Neural crest cell (in vitro differentiated cells): ENCODE data around the gene TTC7B. TPM values are rescaled to one million over a fixed set of nuclear protein-coding genes. Genes with fewer than 3 reads are reported as not detected.

Source experiments
- DNase-seq: peaks from one replicate; pipeline ENCODE4 v3.0.0; 2021; ENCODE audit warnings: low read depth, mixed read lengths, low spot score
- H3K27ac Mint-ChIP-seq: one replicate; pipeline ENCODE4 v1.8.0; 2021; ENCODE audit warnings: mild to moderate bottlenecking, mixed read lengths; ENCODE audit not compliant: unreplicated experiment
- H3K27me3 Mint-ChIP-seq: 2 replicates; pipeline ENCODE4 v1.8.0; 2021; ENCODE audit warnings: low read depth, mild to moderate bottlenecking, mixed read lengths
- H3K36me3 Mint-ChIP-seq: 2 replicates; pipeline ENCODE4 v1.8.0; 2021; ENCODE audit warnings: low read depth, mild to moderate bottlenecking, mixed read lengths
- H3K4me1 Mint-ChIP-seq: 2 replicates; pipeline ENCODE4 v1.8.0; 2021; ENCODE audit warnings: mixed read lengths
- H3K4me3 Mint-ChIP-seq: one replicate; pipeline ENCODE4 v1.8.0; 2021; ENCODE audit warnings: mild to moderate bottlenecking, mixed read lengths
- H3K9me3 Mint-ChIP-seq: 2 replicates; pipeline ENCODE4 v1.8.0; 2021; ENCODE audit warnings: mixed read lengths
- CTCF ChIP-seq: fragments of 200-600 bp; sonication (generic); conservative IDR thresholded peaks from 2 replicates; pipeline ENCODE4 v1.5.0; 2021; ENCODE audit warnings: antibody characterized with exemption, mild to moderate bottlenecking
- total RNA-seq: library from RNA; stranded (reverse); gene quantifications from 2 replicates; pipeline ENCODE4 v1.2.1, GENCODE V29; 2021

Gene TTC7B
- total RNA-seq, 1 donor from 2014 or later = 56.4 TPM

GRCh38 chr14:90507428-90507827 is 308.8 kb downstream of the TTC7B start:
- H3K9me3 Mint-ChIP-seq = no peaks in the 10 kb centered on the region
- H3K36me3 Mint-ChIP-seq = no peaks in the 10 kb centered on the region
- H3K27me3 Mint-ChIP-seq = peaks cover 73% of the 10 kb centered on the region
- no peak overlapping the region for H3K27ac Mint-ChIP-seq
- H3K4me1 Mint-ChIP-seq = peaks cover 4% of the 10 kb centered on the region
- no peak for TF ChIP-seq CTCF
- no peak overlapping the region for H3K4me3 Mint-ChIP-seq
- DNase-seq = no peak

GRCh38 chr14:90506748-90507147 is 309.5 kb downstream of the TTC7B start:
- Mint-ChIP-seq H3K4me1 (peaks cover 3% of the 10 kb centered on the region), H3K9me3 (no peaks in the 10 kb centered on the region), H3K27ac (no peak overlapping the region), H3K36me3 (no peaks in the 10 kb centered on the region), H3K4me3 (no peak overlapping the region), H3K27me3 (peaks cover 78% of the 10 kb centered on the region)
- TF ChIP-seq CTCF = no peak
- DNase-seq = no peak

GRCh38 chr14:90505531-90505930 is 310.7 kb downstream of the TTC7B start:
- Mint-ChIP-seq H3K36me3 (no peaks in the 10 kb centered on the region), H3K27me3 (peaks cover 66% of the 10 kb centered on the region), H3K4me1 (no peaks in the 10 kb centered on the region), H3K9me3 (no peaks in the 10 kb centered on the region), H3K27ac (no peak overlapping the region), H3K4me3 (no peak overlapping the region)
- no peak for DNase-seq
- TF ChIP-seq CTCF = no peak

GRCh38 chr14:90504643-90505042 is 311.6 kb downstream of the TTC7B start:
- no peak for TF ChIP-seq CTCF
- Mint-ChIP-seq H3K36me3 (no peaks in the 10 kb centered on the region), H3K27me3 (peaks cover 64% of the 10 kb centered on the region), H3K4me3 (no peak overlapping the region), H3K9me3 (no peaks in the 10 kb centered on the region), H3K27ac (no peak overlapping the region), H3K4me1 (no peaks in the 10 kb centered on the region)
- no peak for DNase-seq

- no peak for TF ChIP-seq CTCF
- no peaks in the 10 kb centered on the region for H3K36me3 Mint-ChIP-seq
- peaks cover 64% of the 10 kb centered on the region for H3K27me3 Mint-ChIP-seq
- H3K27ac Mint-ChIP-seq = no peak overlapping the region
- H3K4me3 Mint-ChIP-seq = no peak overlapping the region
- no peak for DNase-seq
- no peaks in the 10 kb centered on the region for H3K4me1 Mint-ChIP-seq
- no peaks in the 10 kb centered on the region for H3K9me3 Mint-ChIP-seq
These were observed 312.6 kb downstream of the TTC7B start for GRCh38 chr14:90503582-90503981.

- no peak overlapping the region for H3K27ac Mint-ChIP-seq
These were observed 313.5 kb downstream of the TTC7B start for GRCh38 chr14:90502760-90503159.

More at GRCh38 chr14:90502760-90503159, 313.5 kb downstream of the TTC7B start:
- no peak for TF ChIP-seq CTCF
- Mint-ChIP-seq H3K9me3 (peaks cover 3% of the 10 kb centered on the region), H3K4me1 (no peaks in the 10 kb centered on the region), H3K4me3 (no peak overlapping the region), H3K36me3 (no peaks in the 10 kb centered on the region), H3K27me3 (peaks cover 63% of the 10 kb centered on the region)
- no peak for DNase-seq
